ENCODE data around the gene SLC39A6. TPM values are rescaled to one million over a fixed set of nuclear protein-coding genes. Genes with fewer than 3 reads are reported as not detected.

Gene SLC39A6
- total and polyA plus RNA-seq, 2 donors (not counting 1 experiment from before 2014, with no cell fraction given), result 8.9 to 19.5 TPM

- Histone ChIP-seq H3K27ac (ENCODE audit: low read length in 2 of 2) (no peak overlapping the region), H3K4me3 (ENCODE audit: control extremely low read depth in 1 of 5, extremely low read depth in 1 of 5, insufficient read depth in 1 of 5, low read depth in 2 of 5, low read length in 4 of 5) (no peak overlapping the region), H4K20me1 (ENCODE audit: control insufficient read depth, insufficient read depth, low read length, poor library complexity, severe bottlenecking) (no peaks in the 10 kb centered on the region), H3K36me3 (replicated peaks in 1 of 2; ENCODE audit: control extremely low read depth in 1 of 2, control insufficient read depth in 1 of 2, extremely low read depth in 1 of 2, insufficient read depth in 2 of 2, low read length in 1 of 2) (no peaks in the 10 kb centered on the region), H3K9ac (ENCODE audit: low read length) (no peak overlapping the region), H3K4me1 (ENCODE audit: control insufficient read depth in 2 of 2, insufficient read depth in 2 of 2, low read length in 2 of 2) (no peaks in the 10 kb centered on the region), H2AFZ (ENCODE audit: insufficient read depth, low read depth, low read length, poor library complexity, severe bottlenecking) (no peak overlapping the region), H3K4me2 (replicated peaks; ENCODE audit: low read depth, low read length, poor library complexity, severe bottlenecking) (no peak overlapping the region), H3K27me3 (replicated peaks in 1 of 4; ENCODE audit: control extremely low read depth in 1 of 4, control insufficient read depth in 3 of 4, insufficient read depth in 4 of 4, low read length in 3 of 4) (no peaks in the 10 kb centered on the region), H3K79me2 (ENCODE audit: control insufficient read depth, insufficient read depth, low read length) (no peaks in the 10 kb centered on the region), H3K9me3 (ENCODE audit: control extremely low read depth in 1 of 3, control insufficient read depth in 2 of 3, insufficient read depth in 1 of 3, low read length in 2 of 3) (peaks cover 0 to 9% (median 7%) of the 10 kb centered on the region in 3 donors)
- Mint-ChIP-seq H3K4me1 (peaks cover 7% of the 10 kb centered on the region), H3K27ac (no peak overlapping the region), H3K4me3 (no peak overlapping the region), H3K9me3 (ENCODE audit: insufficient read depth) (no peaks in the 10 kb centered on the region), H3K27me3 (peaks cover 5% of the 10 kb centered on the region)
- TF ChIP-seq CTCF (IDR thresholded peaks at IDR 0.05) (no peak), EZH2 (IDR thresholded peaks at IDR 0.05; ENCODE audit: borderline replicate concordance, insufficient read depth, low read depth, low read length, poor library complexity, severe bottlenecking) (no peak)
- ATAC-seq (ENCODE audit: low read depth), result peak; percentile 43
- DNase-seq, result no peak
- CTCF ChIA-PET, result no interaction called here
- POLR2A ChIA-PET, result no interaction called here
- intact Hi-C loops (cut with micrococcal nuclease), result no loop called here
- WGBS (ENCODE audit: insufficient coverage), result 90% methylated on average over 2 of the region's 6 CpGs
These were observed 53.1 kb downstream of the SLC39A6 start for GRCh38 chr18:36075862-36076587.

- H4K20me1 ChIP-seq (ENCODE audit: control insufficient read depth, insufficient read depth, low read length, poor library complexity, severe bottlenecking), result no peaks in the 10 kb centered on the region
- H3K27ac Mint-ChIP-seq, result no peak overlapping the region
- H3K4me3 ChIP-seq (ENCODE audit: control extremely low read depth in 1 of 5, extremely low read depth in 1 of 5, insufficient read depth in 1 of 5, low read depth in 2 of 5, low read length in 4 of 5), result no peak overlapping the region
- H3K4me2 ChIP-seq (replicated peaks; ENCODE audit: low read depth, low read length, poor library complexity, severe bottlenecking), result no peak overlapping the region
- H3K4me1 Mint-ChIP-seq, result peaks cover 7% of the 10 kb centered on the region
- ATAC-seq (ENCODE audit: low read depth) (no peak), DNase-seq (no peak)
- WGBS (ENCODE audit: insufficient coverage), result 96% methylated on average over 3 of the region's 4 CpGs
- H3K4me3 Mint-ChIP-seq, result no peak overlapping the region
- no peaks in the 10 kb centered on the region for H3K36me3 ChIP-seq (replicated peaks in 1 of 2; ENCODE audit: control extremely low read depth in 1 of 2, control insufficient read depth in 1 of 2, extremely low read depth in 1 of 2, insufficient read depth in 2 of 2, low read length in 1 of 2)
- H3K9ac ChIP-seq (ENCODE audit: low read length), result no peak overlapping the region
- H3K27me3 ChIP-seq (replicated peaks in 1 of 4; ENCODE audit: control extremely low read depth in 1 of 4, control insufficient read depth in 3 of 4, insufficient read depth in 4 of 4, low read length in 3 of 4), result no peaks in the 10 kb centered on the region
- H3K79me2 ChIP-seq (ENCODE audit: control insufficient read depth, insufficient read depth, low read length), result no peaks in the 10 kb centered on the region
- no peaks in the 10 kb centered on the region for H3K4me1 ChIP-seq (ENCODE audit: control insufficient read depth in 2 of 2, insufficient read depth in 2 of 2, low read length in 2 of 2)
- H3K9me3 ChIP-seq (ENCODE audit: control extremely low read depth in 1 of 3, control insufficient read depth in 2 of 3, insufficient read depth in 1 of 3, low read length in 2 of 3), result peaks cover 0 to 2% (median 0%) of the 10 kb centered on the region in 3 donors
- ChIA-PET CTCF (interaction anchor here (1.5 kb wide), 1 partner anchor 21 kb away, joined by 3 read pairs; no protein-coding TSS in a partner anchor), POLR2A (no interaction called here)
- no peak overlapping the region for H2AFZ ChIP-seq (ENCODE audit: insufficient read depth, low read depth, low read length, poor library complexity, severe bottlenecking)
- H3K27ac ChIP-seq (ENCODE audit: low read length in 2 of 2), result no peak overlapping the region
- H3K27me3 Mint-ChIP-seq, result peaks cover 5% of the 10 kb centered on the region
- intact Hi-C loops (cut with micrococcal nuclease), result no loop called here
- TF ChIP-seq CTCF (IDR thresholded peaks at IDR 0.05) (no peak), EZH2 (IDR thresholded peaks at IDR 0.05; ENCODE audit: borderline replicate concordance, insufficient read depth, low read depth, low read length, poor library complexity, severe bottlenecking) (no peak)
- no peaks in the 10 kb centered on the region for H3K9me3 Mint-ChIP-seq (ENCODE audit: insufficient read depth)
These were observed 54.7 kb downstream of the SLC39A6 start for GRCh38 chr18:36074435-36074834.

Data from B cell (primary cell).